CD1c-positive myeloid dendritic cell (primary cell): ENCODE measurements around the gene NKAIN2.
"Not testable (repeated sequence)": the region's sequence is repeated elsewhere in the genome, so short reads cannot be mapped to it uniquely, and the experiment has no call there.

ENCODE experiments used
- DNase-seq: peaks from one replicate; pipeline ENCODE4 v3.0.0-alpha.2; 2016; ENCODE audit errors: extremely low spot score

The NKAIN2 gene

DNA sequence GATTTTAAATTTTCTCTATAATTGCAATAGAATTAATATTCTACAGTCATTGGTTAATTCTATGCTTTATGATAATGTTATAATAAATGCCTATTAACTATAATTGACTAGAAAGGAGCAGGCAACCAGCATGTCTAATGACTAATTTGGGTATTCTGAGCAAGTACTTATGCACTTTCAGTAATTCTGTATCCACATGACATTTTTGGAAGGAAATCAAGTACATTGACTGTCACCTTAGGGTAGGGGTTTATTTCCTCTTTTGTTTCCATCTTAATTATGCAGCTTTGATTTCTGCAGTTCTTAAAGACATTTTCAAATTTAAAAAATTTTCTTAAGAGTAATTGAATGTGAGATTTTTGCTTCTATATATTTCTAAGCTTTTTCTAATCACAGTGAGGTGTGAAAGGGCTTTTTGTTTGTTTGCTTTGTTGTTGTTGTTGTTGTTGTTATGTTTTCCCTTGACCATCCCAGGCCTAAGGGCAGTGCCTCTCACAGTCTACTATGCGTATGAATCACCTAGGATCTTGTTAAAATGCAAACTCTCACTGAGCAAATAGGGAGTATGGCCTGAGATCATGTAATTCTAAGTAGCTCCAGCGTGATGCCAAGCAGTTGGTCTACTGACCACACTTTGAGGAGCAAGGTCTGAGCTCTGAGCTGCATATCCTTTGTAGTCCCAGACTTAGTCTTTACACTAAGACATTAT, 691.4 kb downstream of the NKAIN2 start:
- DNase-seq: no peak

DNA sequence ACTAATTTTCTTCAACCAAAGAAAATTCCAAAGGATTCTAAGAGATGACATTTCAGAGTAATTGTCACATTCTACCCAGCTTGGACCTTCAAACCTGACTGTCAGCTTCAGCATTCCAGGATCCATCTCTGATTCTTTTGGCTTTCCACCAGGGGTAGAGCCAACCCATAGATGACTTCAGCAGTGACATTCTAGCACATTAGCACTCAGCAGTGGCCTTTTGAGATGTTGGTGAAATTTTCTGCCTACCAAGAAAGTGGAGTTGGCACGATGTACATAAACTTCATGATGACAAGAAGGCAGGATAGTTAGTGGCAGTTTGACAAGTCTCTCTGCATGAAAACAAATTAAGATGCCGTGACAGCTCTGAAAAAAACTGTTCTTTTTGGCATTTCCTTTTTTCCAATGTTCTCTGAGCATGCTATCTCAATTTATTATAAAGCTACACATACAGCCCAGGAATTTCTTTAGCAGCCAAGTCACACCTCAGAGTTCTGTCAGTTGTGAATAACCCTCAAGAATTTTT, 692.1 kb downstream of the NKAIN2 start:
- DNase-seq: no peak

DNA sequence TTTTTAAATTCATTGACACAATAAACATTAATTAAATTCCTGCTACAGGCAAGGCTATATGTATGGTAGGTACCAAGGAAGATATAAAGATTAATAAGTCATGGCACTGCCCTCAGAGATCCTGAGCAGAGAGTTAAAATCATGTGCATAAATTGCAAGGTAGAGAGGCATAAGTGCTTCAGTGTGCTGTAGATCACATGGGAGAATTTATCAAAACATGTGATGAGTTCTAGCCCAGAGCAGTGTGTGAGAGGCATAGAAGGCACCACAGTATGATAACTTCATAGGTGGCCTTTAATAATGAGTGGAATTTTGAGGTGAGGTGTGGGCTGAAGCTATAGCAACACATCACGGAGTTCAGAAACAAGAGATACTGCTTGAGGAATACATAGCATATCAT, 692.7 kb downstream of the NKAIN2 start:
- DNase-seq: no peak

DNA sequence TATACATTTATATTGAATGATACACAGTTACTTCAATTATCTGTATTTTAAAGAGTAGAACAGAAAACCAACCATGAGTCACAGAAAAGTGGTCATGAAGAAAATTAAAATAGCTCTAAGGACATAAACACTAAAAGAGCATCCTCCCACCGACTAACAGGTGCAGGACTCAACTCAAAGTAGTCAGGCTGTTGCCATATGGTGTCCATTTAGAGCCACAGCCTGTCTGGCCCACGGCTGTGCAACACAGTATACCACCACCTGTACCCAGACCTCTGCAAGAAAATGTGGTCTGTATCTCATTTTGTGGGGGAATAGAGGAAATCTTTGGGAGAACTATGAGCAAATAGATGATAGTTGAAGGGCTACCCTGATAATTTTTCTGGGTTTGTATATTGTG, 708.8 kb downstream of the NKAIN2 start:
- no peak for DNase-seq

DNA sequence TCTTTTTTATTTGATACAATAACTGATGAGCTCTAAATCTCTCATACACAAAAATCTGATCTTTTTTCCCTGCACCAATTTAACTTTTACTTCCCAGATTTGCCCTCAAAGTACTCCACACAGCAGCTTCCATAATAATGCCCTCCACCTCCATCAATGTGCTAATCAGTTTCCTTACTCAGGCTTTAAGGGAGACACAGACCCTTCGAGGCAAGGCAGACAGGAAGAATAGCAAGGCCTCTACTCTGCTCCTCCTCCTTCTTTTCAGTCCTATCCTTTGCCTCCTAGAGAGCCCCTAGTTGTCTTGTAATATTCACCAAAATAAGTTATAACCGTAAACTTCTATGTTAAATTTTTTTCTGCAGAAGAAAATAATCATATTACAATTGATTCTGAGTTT, 713.7 kb downstream of the NKAIN2 start:
- DNase-seq: no peak

DNA sequence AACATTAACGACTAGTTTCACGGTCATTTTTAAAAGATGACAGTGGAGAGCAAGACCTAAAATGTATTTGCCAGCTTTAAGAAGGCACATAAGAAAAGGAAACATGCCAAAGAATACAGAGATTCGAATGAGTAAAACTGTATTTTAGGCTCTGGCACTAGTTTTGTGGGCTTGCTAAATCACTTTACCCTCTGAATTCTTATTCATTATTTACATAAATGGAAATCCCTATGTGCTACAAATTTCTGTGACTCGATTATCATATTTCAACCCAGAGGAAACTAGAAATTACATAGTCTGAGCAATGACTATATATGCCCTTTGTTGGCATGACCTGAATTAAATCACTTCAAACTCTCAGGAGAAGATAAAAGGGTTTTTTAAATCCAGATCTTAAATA, 716.8 kb downstream of the NKAIN2 start:
- no peak for DNase-seq

DNA sequence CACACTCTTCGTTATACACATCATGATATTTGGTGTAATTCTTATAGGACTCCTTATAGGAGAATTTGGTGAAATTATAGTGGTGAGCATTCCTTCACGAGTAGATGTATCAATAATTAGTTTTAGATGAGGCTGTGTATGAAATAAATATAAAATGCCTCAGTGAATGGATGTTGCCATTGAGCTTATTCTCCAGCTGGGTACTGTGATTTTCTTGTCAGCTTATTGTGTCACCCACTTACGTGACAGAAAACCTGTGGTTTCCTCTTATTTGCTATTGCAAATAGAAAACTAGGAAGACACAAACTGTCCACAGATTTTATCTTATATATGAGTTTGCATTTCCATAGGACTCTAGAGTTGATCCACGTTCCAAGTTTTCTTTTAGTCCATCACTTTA, 718.7 kb downstream of the NKAIN2 start:
- no peak for DNase-seq

DNA sequence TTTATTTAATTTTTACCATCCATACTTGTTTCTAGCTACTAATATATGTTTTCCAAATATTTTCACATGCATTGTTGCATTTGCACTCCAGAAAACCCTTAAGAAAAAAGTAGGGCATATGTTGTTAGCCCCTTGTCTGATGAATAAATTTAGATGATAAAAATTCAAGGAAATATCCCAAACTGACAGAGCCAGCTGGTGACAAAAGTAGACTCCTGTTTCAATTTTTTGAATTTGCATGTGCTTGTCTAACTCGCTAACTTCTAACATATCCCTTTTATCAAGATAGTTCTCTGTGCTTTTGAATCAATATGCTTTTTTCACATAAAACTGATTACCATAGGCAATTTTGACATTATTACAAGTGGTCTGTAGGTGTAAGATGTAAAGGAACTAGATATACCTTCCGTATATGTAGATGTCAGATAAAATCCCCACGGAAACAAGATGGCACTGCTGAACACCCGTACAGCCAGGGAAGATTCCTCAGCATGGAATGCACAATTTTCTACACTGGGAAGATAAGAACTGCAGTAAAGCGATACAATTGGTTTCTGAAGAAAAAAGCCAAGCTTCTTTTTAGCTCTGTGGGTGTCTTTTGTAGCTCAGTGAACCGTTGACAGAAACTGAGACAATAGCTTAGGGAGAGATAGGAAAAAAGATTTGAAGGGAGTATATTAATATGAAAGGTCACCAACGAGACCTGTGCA, 721.0 kb downstream of the NKAIN2 start:
- DNase-seq: no peak

DNA sequence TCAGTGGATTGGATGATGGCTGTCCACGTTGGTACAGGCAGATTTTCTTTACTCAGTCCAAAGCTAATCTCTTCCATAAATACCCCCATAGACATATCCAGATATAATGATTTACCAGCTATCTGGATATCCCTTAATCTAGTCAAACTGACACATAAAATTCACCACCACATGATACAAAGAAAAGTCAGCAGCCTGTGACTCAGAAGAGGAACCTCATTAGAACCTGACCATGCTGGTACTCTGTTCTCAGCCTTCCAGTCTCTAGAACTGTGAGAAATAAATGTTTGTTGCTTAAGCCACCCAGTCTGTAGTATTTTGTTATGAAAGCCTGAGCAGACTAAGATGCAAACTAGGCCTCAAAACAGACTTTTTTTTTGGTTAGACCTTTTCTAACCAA, 727.3 kb downstream of the NKAIN2 start:
- DNase-seq: no peak

DNA sequence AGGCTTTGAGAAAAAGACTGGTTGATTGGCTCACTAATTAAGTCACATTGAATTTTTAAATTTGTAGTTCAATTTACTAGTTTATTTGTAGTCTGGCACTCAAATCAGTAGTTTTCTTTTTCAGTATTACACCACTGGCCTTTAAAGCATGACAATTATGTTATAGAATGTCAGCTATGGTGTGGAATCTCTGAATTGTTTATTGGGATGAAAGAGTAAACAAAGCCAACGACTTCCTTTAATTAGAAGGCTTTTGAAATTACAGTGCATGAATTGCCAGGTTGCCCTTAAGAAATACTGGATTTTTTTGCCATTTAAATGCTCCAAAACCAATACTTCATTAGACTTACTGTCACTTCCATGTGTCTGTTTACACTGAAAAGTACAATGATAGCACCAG, 731.6 kb downstream of the NKAIN2 start:
- DNase-seq: no peak

DNA sequence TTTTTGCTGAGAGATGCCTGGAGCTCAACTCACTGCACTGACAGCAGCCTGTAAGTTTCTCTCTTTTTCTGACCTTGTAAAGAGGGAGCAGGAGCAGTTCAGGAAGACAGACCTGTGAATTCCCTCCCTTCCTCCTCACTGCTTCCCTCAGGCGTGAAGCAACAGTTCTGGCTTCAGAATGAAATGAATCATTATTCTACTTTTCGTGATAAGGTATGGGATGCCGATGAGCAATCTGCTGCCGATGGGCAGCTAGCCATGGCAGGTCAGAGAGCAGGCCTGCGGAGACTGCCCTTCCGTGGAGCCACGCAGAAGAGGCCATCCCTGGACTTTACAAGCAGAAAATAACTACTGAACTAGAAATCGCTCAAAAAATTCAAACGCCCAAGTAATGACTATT, 732.1 kb downstream of the NKAIN2 start:
- no peak for DNase-seq

DNA sequence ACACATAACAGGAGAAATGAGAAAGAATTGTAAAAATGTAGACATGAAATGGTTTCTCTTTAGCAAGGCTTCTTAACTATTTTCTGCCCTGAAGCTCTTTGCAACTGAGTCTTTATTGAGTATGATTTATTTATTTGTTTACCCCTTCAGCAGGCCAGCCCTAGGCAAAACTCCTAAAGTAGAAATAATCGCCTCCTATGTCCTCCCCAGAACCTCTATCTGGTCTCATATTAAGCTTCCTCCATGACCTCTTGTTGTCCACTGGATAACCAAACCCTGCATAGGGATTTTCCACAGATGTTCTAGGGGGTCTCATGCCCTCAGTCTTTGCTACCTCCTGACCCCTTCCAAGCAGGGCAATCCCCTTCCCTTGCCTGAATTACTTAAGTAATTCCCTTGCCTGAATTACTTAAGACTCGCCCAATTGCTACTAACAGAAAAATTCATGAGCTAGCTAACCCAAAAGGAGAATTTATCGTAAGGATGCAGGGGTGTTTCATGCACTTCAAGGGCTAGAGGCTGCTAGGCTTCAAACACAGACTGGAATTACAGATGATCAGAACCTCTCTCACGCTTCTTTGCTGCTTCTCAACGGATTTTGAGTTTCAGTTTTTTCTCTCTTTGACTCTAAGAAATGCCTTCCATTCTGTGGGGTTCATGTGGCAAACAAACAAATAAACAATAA, 732.6 kb downstream of the NKAIN2 start:
- DNase-seq: no peak

DNA sequence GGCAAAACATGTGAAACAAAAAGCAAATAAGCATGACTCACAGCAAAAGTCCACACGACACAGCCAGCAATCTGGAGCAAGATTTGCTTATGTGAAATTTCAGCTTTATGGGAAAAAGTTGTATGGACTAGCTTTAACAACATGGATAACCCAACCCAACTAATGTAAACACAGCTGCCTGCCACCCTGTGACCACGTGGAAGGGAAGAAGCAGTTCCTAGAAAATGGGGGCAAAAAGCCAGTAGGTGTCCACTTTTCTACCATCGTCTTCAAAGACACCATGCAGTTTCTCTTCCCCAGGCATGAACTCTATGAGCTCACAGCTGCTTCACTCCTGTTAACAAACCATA, 733.2 kb downstream of the NKAIN2 start:
- DNase-seq: peak; percentile 21

DNA sequence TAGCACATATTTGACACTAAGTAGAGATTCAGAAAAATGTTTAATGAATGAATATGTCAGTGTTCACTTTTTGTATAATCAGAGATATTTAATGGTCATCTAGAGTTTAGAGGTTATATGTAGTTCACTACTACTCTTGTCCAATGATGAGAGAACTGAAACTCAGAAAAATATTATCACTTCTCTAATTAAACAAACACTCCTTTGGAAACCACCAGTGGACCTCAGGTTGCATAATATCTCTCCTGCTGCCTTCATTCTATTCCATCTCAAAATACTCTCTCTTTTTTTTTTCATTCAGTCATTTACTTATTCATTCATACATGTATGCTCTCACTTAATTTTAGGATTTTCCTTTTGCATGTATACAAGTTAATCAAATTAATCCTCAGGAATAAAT, 735.4 kb downstream of the NKAIN2 start:
- peak; percentile 53 for DNase-seq

DNA sequence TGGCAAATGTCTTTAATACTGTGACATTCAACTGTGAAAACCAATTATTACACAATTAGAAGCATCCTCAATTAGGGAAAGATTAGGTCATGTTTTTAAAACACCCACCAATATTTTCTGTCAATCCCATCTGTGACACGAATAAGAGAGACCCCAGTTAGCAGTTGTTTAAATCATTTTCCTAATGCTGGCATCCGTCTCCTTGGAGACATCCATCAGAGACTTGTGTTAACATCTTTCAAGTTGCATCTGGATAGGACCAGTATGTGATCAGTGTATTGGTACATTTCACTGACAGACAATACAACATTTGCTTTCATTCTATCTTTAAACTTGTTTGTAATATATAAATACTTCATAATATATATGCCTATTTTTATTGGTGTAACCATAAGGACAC, 737.9 kb downstream of the NKAIN2 start:
- DNase-seq: no peak

DNA sequence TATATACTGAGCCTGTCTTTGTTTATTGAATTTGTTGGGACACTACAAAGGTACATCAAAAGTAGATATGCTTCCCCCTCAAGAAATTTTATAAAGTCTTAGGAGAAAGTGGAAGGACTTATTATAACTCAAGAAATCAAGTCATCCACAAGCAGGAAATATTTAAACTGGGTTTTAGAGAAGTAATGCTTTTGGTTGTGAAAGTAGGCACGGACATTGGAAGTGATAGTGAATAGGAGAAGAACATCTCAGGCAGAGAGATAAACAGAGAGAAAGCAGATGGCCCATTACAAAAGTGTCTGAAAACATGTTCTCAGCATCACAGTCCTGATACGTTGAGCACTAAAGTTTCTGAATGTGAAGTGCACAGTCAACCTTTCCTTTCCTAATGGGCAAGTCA, 742.9 kb downstream of the NKAIN2 start:
- peak; percentile 19 for DNase-seq

DNA sequence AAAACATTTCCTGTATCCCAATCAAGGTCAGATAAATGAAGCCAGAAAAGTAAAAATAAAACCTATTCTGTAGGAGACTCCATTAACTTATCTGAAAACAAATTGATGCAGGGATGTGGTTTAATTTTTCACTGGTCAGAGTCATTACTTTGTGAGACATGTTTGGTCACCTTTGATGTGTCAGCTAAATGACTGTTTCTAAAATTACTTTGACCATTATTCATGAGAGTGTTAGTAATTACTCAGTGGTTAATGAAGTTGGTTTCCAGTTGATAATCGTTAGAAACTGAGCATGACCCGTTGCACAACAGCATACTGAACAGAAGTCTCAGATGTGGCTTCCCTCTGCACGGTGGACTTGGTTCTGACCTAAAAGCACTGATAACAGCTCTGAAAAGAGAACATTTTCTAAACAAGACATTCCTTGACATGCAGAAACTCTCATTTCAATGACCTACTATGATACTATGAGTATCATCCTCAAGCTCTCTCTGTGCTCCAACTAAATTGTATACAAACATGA, 748.1 kb downstream of the NKAIN2 start:
- DNase-seq: no peak

DNA sequence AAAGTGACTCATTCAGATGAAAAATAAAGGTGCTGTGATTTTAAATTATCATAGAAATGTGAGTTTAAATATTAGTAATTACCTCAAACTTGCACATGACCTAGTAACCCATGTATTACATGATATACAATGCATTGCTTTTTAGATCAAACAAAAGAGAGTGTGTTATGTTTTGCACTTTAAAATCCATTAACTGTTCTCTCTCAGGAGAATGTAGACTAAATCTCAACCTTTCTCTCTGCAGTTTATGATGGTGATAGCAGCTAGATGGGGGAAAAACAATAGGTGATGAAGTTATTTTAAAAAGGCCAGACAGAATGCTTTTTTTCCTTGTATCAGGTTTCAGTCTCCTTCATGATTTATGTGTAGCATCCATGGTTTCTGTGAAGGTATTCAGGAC, 754.2 kb downstream of the NKAIN2 start:
- DNase-seq: no peak

DNA sequence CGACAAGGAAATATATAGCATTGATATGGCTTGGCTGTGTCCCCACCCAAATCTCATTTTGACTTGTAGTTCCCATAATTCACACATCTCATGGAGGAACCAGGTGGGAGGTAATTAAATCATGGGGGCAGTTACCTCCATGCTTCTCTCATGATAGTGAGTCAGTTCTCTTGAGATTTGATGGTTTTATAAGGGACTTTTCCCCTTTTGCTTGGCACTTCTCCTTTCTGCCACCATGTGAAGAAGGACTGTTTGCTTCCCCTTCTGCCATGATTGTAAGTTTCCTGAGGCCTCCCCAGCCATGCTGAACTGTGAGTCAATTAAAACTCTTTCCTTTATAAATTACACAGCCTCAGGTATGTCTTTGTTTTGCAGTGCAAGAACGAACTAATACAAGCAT, 756.4 kb downstream of the NKAIN2 start:
- peak; percentile 32 for DNase-seq

DNA sequence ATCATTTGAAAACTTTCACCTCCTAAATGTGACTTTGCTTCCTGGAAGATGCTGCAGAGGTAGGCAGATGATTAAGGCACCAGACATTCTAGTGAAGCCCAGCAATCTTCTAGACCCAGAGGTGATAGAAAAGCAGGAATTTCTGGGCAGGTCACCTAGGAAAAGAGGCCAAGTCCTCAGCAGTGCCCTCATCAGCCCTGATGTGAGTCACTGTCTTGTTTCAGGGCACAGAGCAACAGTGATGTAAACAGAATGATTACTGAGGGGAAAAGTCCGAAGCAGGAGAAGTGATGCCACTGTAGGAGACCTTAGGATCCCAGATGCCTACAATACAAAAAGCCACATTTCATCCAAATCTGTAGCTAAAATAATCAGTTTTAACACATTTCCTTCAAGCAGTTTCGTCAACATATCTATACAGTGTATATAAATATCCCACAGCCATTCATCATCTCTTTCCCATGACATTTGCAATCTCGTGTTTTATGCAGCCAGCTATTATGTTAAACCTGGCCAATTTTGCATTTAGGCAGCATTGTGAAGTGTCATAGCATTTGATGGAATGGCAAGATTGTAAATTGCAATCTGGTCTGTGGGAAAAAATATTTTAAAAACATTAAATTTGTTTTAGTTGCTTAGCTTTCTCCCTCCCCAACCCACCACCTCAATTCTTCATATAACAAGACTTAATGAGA, 757.4 kb downstream of the NKAIN2 start:
- DNase-seq: no peak

DNA sequence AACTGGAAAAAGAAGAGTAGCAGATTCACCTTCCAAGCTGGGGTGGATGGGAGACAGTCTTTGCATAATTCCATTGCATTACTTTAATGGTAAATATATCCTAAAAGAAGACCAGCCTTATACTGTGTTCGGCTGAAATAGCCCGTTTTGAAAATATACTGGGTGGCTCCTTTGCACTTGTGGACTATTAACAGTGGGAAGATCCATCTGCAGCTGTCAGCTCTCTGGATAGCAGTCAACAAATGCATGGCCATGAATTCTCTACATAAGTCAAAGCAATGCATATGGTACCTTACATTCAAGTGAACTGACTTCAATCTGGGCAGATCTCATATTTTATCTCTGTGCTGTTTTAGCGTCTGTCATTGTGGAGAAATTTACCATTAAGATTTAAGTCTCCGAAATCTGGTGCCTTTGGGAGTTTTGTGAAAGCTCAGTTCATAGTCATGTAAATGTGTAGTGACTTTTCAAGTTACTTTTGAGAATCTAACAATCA, 758.0 kb downstream of the NKAIN2 start:
- DNase-seq: no peak

DNA sequence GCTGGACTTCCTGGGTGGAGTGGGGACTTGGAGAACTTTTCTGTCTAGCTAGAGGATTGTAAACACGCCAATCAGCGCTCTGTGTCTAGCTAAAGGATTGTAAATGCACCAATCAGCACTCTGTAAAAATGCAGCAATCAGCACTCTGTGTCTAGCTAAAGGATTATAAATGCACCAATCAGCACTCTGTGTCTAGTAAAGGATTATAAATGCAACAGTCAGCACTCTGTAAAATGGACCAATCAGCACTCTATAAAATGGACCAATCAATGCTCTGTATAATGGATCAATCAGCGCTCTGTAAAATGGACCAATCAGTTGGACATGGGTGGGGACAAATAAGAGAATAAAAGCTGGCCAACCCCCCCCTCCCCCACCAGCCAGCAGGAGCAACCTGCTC, 760.5 kb downstream of the NKAIN2 start:
- DNase-seq: not testable (repeated sequence)
